ENCODE data around the gene DLX2. TPM values are rescaled to one million over a fixed set of nuclear protein-coding genes. Genes with fewer than 3 reads are reported as not detected.

The DLX2 gene
- total and polyA plus RNA-seq, 2 of the 13 experiments (the other 11 are each of a cell fraction or from before 2014, with no cell fraction given), result 0.07 to 0.15 TPM

GRCh38 chr2:172109988-172110811 is 7.5 kb upstream of the DLX2 start:
- ChIA-PET CTCF (ENCODE audit: low intra/inter-chr PET ratio, low total read pairs) (no interaction called here), POLR2A (no interaction called here)
- DNase-seq (ENCODE audit: low spot score) (no peak), ATAC-seq (peak; percentile 60), FAIRE-seq (no peak)
- Histone ChIP-seq H2AFZ (ENCODE audit: low read length) (peak overlapping the region; percentile 43), H4K20me1 (ENCODE audit: insufficient read depth, low read length) (no peaks in the 10 kb centered on the region), H3K79me2 (ENCODE audit: insufficient read depth, low read length) (no peaks in the 10 kb centered on the region), H3K9ac (ENCODE audit: insufficient read depth, low read depth, low read length) (0 out of 2 replicates have a peak overlapping the region, but pooled peaks have one; percentile 6), H3K27me3 (ENCODE audit: control insufficient read depth in 1 of 2, insufficient read depth in 2 of 2, low read length in 2 of 2) (peaks cover 3 to 17% of the 10 kb centered on the region in 2 experiments; a peak in 4 of 5 replicates), H3K4me1 (ENCODE audit: insufficient read depth, low read length) (peaks cover 31% of the 10 kb centered on the region), H3K4me3 (replicated peaks in 1 of 3; ENCODE audit: insufficient read depth in 1 of 3, low read depth in 2 of 3, low read length in 3 of 3) (peak overlapping the region; percentile 17 to 52 (median 33); a peak in 3 of 6 replicates), H3K27ac (ENCODE audit: extremely low read length, insufficient read depth, low read length) (no peak overlapping the region), H3K36me3 (replicated peaks in 1 of 2; ENCODE audit: control insufficient read depth in 1 of 2, insufficient read depth in 2 of 2, low read length in 2 of 2) (no peaks in the 10 kb centered on the region), H3K9me3 (ENCODE audit: low read length) (no peaks in the 10 kb centered on the region), H3K4me2 (ENCODE audit: low read depth, low read length) (peak overlapping the region; percentile 69)
- WGBS (ENCODE audit: low lambda C conversion rate), result 63% methylated on average over 26 of the region's 31 CpGs
- in situ Hi-C loops (cut with HindIII; ENCODE audit: extremely low pct_ligation_motif_present, low pct_unique_long_range_greater_than_20kb) (loop anchor here (5.0 to 10.0 kb wide), 4 partner anchors 153 to 538 kb away; no protein-coding TSS in a partner anchor), intact Hi-C loops (cut with micrococcal nuclease; ENCODE audit: unreplicated experiment) (loop anchor here (10.0 kb wide), 1 partner anchor 1135 kb away; no protein-coding TSS in a partner anchor)
- BruUV-seq (replicated peaks), result no TSS peak
- peak; percentile 38; the same call in 1 of the 2 replicates for TF ChIP-seq HNF4A (CRISPR knock-in tag; IDR thresholded peaks at IDR 0.05)
- 0 out of 2 replicates have a peak, but pooled peaks have one; percentile 46 for TF ChIP-seq IRF9 (CRISPR knock-in tag; IDR thresholded peaks at IDR 0.05; ENCODE audit: borderline replicate concordance)
- TF ChIP-seq TARDBP (CRISPR knock-in tag; IDR thresholded peaks at IDR 0.05), result 0 out of 2 replicates have a peak, but pooled peaks have one; percentile 22
- TF ChIP-seq, protein P1, sequence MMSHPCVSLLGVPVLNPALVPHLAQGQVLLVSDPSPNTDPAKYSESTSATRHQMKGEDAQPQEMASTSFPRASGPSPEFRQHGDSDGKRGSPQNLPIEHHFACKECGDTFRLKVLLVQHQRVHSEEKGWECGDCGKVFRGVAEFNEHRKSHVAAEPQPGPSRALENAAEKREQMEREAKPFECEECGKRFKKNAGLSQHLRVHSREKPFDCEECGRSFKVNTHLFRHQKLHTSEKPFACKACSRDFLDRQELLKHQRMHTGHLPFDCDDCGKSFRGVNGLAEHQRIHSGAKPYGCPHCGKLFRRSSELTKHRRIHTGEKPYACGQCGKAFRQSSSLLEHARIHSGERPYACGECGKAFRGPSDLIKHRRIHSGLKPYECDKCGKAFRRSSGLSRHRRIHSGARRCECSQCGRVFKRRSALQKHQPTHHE (CRISPR knock-in tag; IDR thresholded peaks at IDR 0.05; ENCODE audit: borderline replicate concordance), result 0 out of 2 replicates have a peak, but pooled peaks have one; percentile 47
- TF ChIP-seq, protein P2, sequence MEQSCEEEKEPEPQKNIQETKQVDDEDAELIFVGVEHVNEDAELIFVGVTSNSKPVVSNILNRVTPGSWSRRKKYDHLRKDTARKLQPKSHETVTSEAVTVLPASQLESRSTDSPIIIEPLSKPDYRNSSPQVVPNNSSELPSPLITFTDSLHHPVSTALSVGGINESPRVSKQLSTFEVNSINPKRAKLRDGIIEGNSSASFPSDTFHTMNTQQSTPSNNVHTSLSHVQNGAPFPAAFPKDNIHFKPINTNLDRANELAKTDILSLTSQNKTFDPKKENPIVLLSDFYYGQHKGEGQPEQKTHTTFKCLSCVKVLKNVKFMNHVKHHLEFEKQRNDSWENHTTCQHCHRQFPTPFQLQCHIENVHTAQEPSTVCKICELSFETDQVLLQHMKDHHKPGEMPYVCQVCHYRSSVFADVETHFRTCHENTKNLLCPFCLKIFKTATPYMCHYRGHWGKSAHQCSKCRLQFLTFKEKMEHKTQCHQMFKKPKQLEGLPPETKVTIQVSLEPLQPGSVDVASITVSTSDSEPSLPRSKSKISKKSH (CRISPR knock-in tag; IDR thresholded peaks at IDR 0.05; ENCODE audit: borderline replicate concordance), result 0 out of 2 replicates have a peak, but pooled peaks have one; percentile 43
- peak; percentile 53 for TF ChIP-seq HNRNPLL (IDR thresholded peaks at IDR 0.05; ENCODE audit: low read depth, low read length, poor library complexity, severe bottlenecking)
- TF ChIP-seq ZNF768 (CRISPR knock-in tag; IDR thresholded peaks at IDR 0.05), result peak; percentile 24; the same call in 1 of the 2 replicates
- TF ChIP-seq ZNF704 (CRISPR knock-in tag; IDR thresholded peaks at IDR 0.05; ENCODE audit: borderline replicate concordance), result 0 out of 2 replicates have a peak, but pooled peaks have one; percentile 50
- TF ChIP-seq ZBTB38 (CRISPR knock-in tag; IDR thresholded peaks at IDR 0.05), result peak; percentile 85; the same call in 1 of the 2 replicates
- TF ChIP-seq ZFY (CRISPR knock-in tag; IDR thresholded peaks at IDR 0.05), result peak; percentile 61; the same call in 1 of the 2 replicates
- 0 out of 2 replicates have a peak, but pooled peaks have one; percentile 48 for TF ChIP-seq ZMYM2 (CRISPR knock-in tag; IDR thresholded peaks at IDR 0.05)
- no peak for TF ChIP-seq CREM (IDR thresholded peaks at IDR 0.05)
- no peak for TF ChIP-seq CREM (CRISPR knock-in tag; IDR thresholded peaks at IDR 0.05)
- TF ChIP-seq ZNF451 (CRISPR knock-in tag; IDR thresholded peaks at IDR 0.05), result 0 out of 2 replicates have a peak, but pooled peaks have one; percentile 41
- TF ChIP-seq SPEN (CRISPR knock-in tag; IDR thresholded peaks at IDR 0.05; ENCODE audit: low read depth), result 0 out of 2 replicates have a peak, but pooled peaks have one; percentile 35
- no peak for TF ChIP-seq RFX3 (CRISPR knock-in tag; IDR thresholded peaks at IDR 0.05)
- 0 out of 2 replicates have a peak, but pooled peaks have one; percentile 15 for TF ChIP-seq ZNF263 (CRISPR knock-in tag; IDR thresholded peaks at IDR 0.05)
